CD4-positive, alpha-beta T cell (primary cell): ENCODE data around the gene ARAP3. TPM values are rescaled to one million over a fixed set of nuclear protein-coding genes. Genes with fewer than 3 reads are reported as not detected.

Experiments
- ATAC-seq: fragments of 200-7000 bp; cut with Tn5 transposase; one replicate; pipeline ENCODE4 v1.10.0; 2022; ENCODE audit warnings: mild to moderate bottlenecking; ENCODE audit not compliant: poor library complexity
- CTCF ChIA-PET: fragments of 350-600 bp; sonication (Branson Sonifier 250); formaldehyde crosslinking; loops from one replicate; lab custom pipeline; 2021; ENCODE audit warnings: antibody characterized with exemption, inconsistent platforms; lab: Charles Lee
- POLR2A ChIA-PET: fragments of 350-600 bp; sonication (Branson Sonifier 250); formaldehyde crosslinking; loops from one replicate; lab custom pipeline; 2021; ENCODE audit warnings: antibody characterized with exemption, inconsistent platforms; lab: Charles Lee
- DNase-seq, 14 experiments: peaks; one replicate each; pipeline ENCODE4 v3.0.0-alpha.2; 2013 to 2020; ENCODE audit warnings: mixed read lengths in 2 of 14
- H3K27ac ChIP-seq, 2 donors: one replicate each; pipeline versions ENCODE4 v1.5.1 to v1.7.0; 2013; ENCODE audit warnings: low read length in 2 of 2, low read depth in 1 of 2, mild to moderate bottlenecking in 1 of 2
- H3K27me3 ChIP-seq, 2 experiments: 1 replicate in 1 of 2; 2 replicates in 1 of 2; pipeline versions ENCODE4 v1.6.1 to v1.7.0; 2013; ENCODE audit warnings: low read length in 2 of 2, control low read depth in 1 of 2, mild to moderate bottlenecking in 1 of 2, moderate library complexity in 1 of 2; ENCODE audit not compliant: insufficient read depth in 2 of 2, control insufficient read depth in 1 of 2
- H3K36me3 ChIP-seq: one replicate; pipeline ENCODE4 v1.6.1; 2013; ENCODE audit warnings: low read length, control low read depth; ENCODE audit not compliant: insufficient read depth
- H3K4me1 ChIP-seq: one replicate; pipeline ENCODE4 v1.6.1; 2013; ENCODE audit warnings: low read length, control low read depth; ENCODE audit not compliant: insufficient read depth
- H3K4me3 ChIP-seq: one replicate; pipeline ENCODE4 v1.5.1; 2013; ENCODE audit warnings: mild to moderate bottlenecking, low read length, moderate library complexity
- H3K9me3 ChIP-seq, 2 experiments: 1 replicate in 1 of 2; 2 replicates in 1 of 2; pipeline versions ENCODE4 v1.6.1 to v1.7.0; 2013; ENCODE audit warnings: low read length in 2 of 2, mild to moderate bottlenecking in 2 of 2, control low read depth in 1 of 2, moderate library complexity in 1 of 2; ENCODE audit not compliant: control insufficient read depth in 1 of 2, insufficient read depth in 1 of 2
- H3K27ac Mint-ChIP-seq: one replicate; pipeline ENCODE4 v1.8.0; 2020; ENCODE audit warnings: mixed read lengths
- H3K27me3 Mint-ChIP-seq: one replicate; pipeline ENCODE4 v1.8.0; 2021; ENCODE audit warnings: mixed read lengths
- H3K36me3 Mint-ChIP-seq: one replicate; pipeline ENCODE4 v1.8.0; 2021; ENCODE audit warnings: low read depth, mixed read lengths
- H3K4me1 Mint-ChIP-seq: one replicate; pipeline ENCODE4 v1.8.0; 2021; ENCODE audit warnings: low read depth, mixed read lengths
- H3K4me3 Mint-ChIP-seq: one replicate; pipeline ENCODE4 v1.8.0; 2020; ENCODE audit warnings: mild to moderate bottlenecking, mixed read lengths
- H3K9me3 Mint-ChIP-seq: one replicate; pipeline ENCODE4 v1.8.0; 2020; ENCODE audit warnings: mixed read lengths
- CTCF ChIP-seq: fragments of 200-600 bp; IDR thresholded peaks from one replicate; pipeline ENCODE4 v1.8.0; 2022; ENCODE audit warnings: antibody characterized with exemption, mild to moderate bottlenecking
- intact Hi-C, 2 experiments: fragments of 100-400 bp; cut with DNase I in 1 of 2; cut with micrococcal nuclease in 1 of 2; formaldehyde crosslinking; loops; one replicate each; pipeline versions ENCODE4 v1.15.1 to v1.9.0; 2023 to 2025; cut with DNase I, micrococcal nuclease
- total RNA-seq, 174 experiments: library from RNA in 2 of 174; stranded (reverse) in 2 of 174; gene quantifications; one replicate each; pipeline ENCODE4 v1.2.3 and lab custom pipeline; 2021 to 2026

ARAP3 gene
- total RNA-seq, 2 experiments from 2014 or later: 0.30 to 0.31 TPM

DNA sequence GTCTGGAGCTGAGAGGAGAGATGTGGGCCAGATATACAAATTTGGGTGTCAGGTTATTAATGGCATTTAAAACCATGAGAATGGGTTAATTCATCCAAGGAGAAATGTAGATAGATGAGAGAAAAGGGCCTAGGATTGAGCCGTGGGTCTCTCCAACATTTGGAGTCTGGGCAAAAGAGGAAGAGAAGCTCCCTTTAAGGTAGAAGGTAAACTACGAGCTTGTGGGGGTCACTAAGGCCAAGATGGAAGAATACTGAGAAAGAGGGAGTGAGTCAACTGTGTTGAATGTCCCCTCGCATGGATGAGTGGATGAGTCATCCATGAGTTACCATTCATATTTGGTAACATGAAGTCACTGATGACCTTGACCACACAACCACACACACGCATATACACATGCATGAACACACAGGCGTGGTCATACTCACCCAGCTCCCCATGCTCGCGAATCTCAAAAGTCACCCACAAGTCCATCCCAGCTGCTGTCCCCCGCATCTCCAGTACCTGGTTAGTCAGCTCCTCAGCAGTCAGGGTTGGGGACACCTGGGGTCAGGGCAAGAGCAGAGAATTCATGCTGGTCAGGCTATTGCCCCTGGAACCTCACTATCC is 24.0 kb downstream of the ARAP3 start:
- Histone ChIP-seq H3K27me3 (no peaks in the 10 kb centered on the region), H3K27ac (no peak overlapping the region), H3K36me3 (no peaks in the 10 kb centered on the region), H3K4me1 (no peaks in the 10 kb centered on the region), H3K4me3 (no peak overlapping the region), H3K9me3 (peaks cover 0 to 5% of the 10 kb centered on the region in 2 experiments)
- Mint-ChIP-seq H3K4me1 (peaks cover 2% of the 10 kb centered on the region), H3K4me3 (no peak overlapping the region), H3K9me3 (no peaks in the 10 kb centered on the region), H3K36me3 (no peaks in the 10 kb centered on the region), H3K27ac (no peak overlapping the region), H3K27me3 (peaks cover 6% of the 10 kb centered on the region)
- DNase-seq: peak in 1 of 14 experiments; percentile 16
- ChIA-PET POLR2A (interaction anchor here (1.2 kb wide), 1 partner anchor 21 kb away, joined by 3 read pairs; no protein-coding TSS in a partner anchor), CTCF (interaction anchor here (1.3 kb wide), 1 partner anchor 12 kb away, joined by 3 read pairs; no protein-coding TSS in a partner anchor)
- TF ChIP-seq CTCF: no peak
- ATAC-seq: no peak
- intact Hi-C loops: no loop called here

DNA sequence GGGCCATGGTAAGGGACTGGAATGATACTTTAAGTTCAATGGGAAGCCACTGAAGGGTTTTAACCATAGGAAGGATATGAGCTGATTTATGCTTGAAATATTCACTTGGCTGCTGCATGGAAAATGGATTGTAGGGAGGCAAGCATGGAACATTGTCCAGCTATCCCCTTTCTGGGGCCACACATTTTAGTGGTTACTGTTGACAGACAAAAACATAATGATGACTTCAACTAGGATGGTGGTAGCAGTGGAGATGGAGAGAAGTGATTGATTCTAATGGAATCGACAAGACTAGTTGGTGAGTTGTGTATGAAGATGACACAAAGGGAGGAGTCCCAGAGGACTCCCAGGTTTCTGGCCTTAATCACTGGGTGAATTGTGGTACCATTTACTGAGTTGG is 24.6 kb downstream of the ARAP3 start:
- DNase-seq (no peak), ATAC-seq (no peak)
- Histone ChIP-seq H3K27ac (no peak overlapping the region), H3K9me3 (peaks cover 0 to 5% of the 10 kb centered on the region in 2 experiments), H3K4me3 (no peak overlapping the region), H3K4me1 (no peaks in the 10 kb centered on the region), H3K27me3 (no peaks in the 10 kb centered on the region), H3K36me3 (no peaks in the 10 kb centered on the region)
- no peaks in the 10 kb centered on the region for H3K36me3 Mint-ChIP-seq
- H3K27me3 Mint-ChIP-seq: peaks cover 6% of the 10 kb centered on the region
- H3K9me3 Mint-ChIP-seq: no peaks in the 10 kb centered on the region
- ChIA-PET POLR2A (interaction anchor here (1.2 kb wide), 1 partner anchor 20 kb away, joined by 3 read pairs; no protein-coding TSS in a partner anchor), CTCF (interaction anchor here (1.3 kb wide), 1 partner anchor 12 kb away, joined by 3 read pairs; no protein-coding TSS in a partner anchor)
- TF ChIP-seq CTCF: no peak
- H3K27ac Mint-ChIP-seq: no peak overlapping the region
- peaks cover 7% of the 10 kb centered on the region for H3K4me1 Mint-ChIP-seq
- intact Hi-C loops: no loop called here
- no peak overlapping the region for H3K4me3 Mint-ChIP-seq

DNA sequence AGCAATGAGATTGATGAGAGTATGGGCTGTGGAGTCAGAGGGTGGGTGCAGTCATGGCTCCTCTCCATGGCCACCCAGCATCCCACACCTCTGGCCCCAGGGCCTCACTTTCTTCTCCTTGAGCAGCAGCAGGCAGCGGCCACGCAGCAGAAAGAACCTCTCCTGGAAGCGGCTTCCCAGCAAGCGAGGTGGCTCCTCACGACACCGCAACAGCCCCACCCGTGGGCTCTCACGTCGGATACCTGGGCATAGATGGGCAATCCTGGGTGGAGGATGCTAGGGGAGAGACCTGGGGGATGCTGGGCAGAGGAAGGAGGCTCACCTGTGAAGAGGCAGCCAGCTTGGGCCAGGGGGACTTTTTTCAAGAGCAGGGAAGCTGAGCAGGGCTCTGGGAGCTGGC is 25.6 kb downstream of the ARAP3 start:
- H3K9me3 ChIP-seq: peaks cover 0 to 5% of the 10 kb centered on the region in 2 experiments
- H3K27me3 ChIP-seq: no peaks in the 10 kb centered on the region
- CTCF ChIA-PET: interaction anchor here (1.3 kb wide), 1 partner anchor 8 kb away, joined by 3 read pairs; no protein-coding TSS in a partner anchor
- H3K4me3 Mint-ChIP-seq: no peak overlapping the region
- peaks cover 10% of the 10 kb centered on the region for H3K4me1 ChIP-seq
- no peak overlapping the region for H3K27ac ChIP-seq
- peaks cover 16% of the 10 kb centered on the region for H3K4me1 Mint-ChIP-seq
- no peak overlapping the region for H3K27ac Mint-ChIP-seq
- peaks cover 6% of the 10 kb centered on the region for H3K27me3 Mint-ChIP-seq
- H3K9me3 Mint-ChIP-seq: no peaks in the 10 kb centered on the region
- H3K36me3 ChIP-seq: no peaks in the 10 kb centered on the region
- DNase-seq (peak in 1 of 14 experiments; percentile 6), ATAC-seq (no peak)
- intact Hi-C loops: no loop called here
- POLR2A ChIA-PET: no interaction called here
- no peaks in the 10 kb centered on the region for H3K36me3 Mint-ChIP-seq
- no peak overlapping the region for H3K4me3 ChIP-seq
- TF ChIP-seq CTCF: no peak
